Ascending aorta (tissue), 2 donors: ENCODE results near the gene EDARADD. TPM values are rescaled to one million over a fixed set of nuclear protein-coding genes. Genes with fewer than 3 reads are reported as not detected.

Source experiments
- DNase-seq, 2 donors: peaks; one replicate each; pipeline ENCODE4 v3.0.0-alpha.2; 2019; ENCODE audit warnings: low spot score in 2 of 2
- H3K27ac ChIP-seq, 2 donors: fragments of 200-600 bp; sonication (generic); one replicate each; pipeline ENCODE4 v1.5.1; 2016 to 2017; ENCODE audit warnings: mild to moderate bottlenecking in 1 of 2
- H3K27me3 ChIP-seq: fragments of 200-600 bp; sonication (generic); one replicate; pipeline ENCODE4 v1.5.1; 2017
- H3K36me3 ChIP-seq, 2 donors: fragments of 200-600 bp; sonication (generic); one replicate each; pipeline ENCODE4 v1.5.1; 2016
- H3K4me1 ChIP-seq, 2 donors: fragments of 200-600 bp; sonication (generic); one replicate each; pipeline ENCODE4 v1.5.1; 2016 to 2017; ENCODE audit warnings: mild to moderate bottlenecking in 1 of 2
- H3K4me3 ChIP-seq, 2 donors: fragments of 200-600 bp; sonication (generic); one replicate each; pipeline ENCODE4 v1.5.1; 2016 to 2017; ENCODE audit warnings: mild to moderate bottlenecking in 1 of 2
- H3K9me3 ChIP-seq, 2 donors: fragments of 200-600 bp; sonication (generic); one replicate each; pipeline ENCODE4 v1.5.1; 2016
- CTCF ChIP-seq, 3 experiments: fragments of 200-600 bp in 2 of 3; fragments of 450-650 bp in 1 of 3; sonication (generic) in 2 of 3; IDR thresholded peaks; one replicate each; pipeline ENCODE4 v1.5.1; 2016 to 2019; ENCODE audit warnings: antibody characterized with exemption in 3 of 3, mild to moderate bottlenecking in 1 of 3, moderate library complexity in 1 of 3
- intact Hi-C: fragments of 100-400 bp; cut with DNase I; formaldehyde crosslinking; loops from one replicate; pipeline ENCODE4 v1.15.1; 2023
- total RNA-seq: library from RNA; depleted of rRNA; stranded (reverse); fragments of >200 nt; gene quantifications from one replicate; pipeline ENCODE4 v1.1.0, GENCODE V29; 2016

Gene EDARADD
- total RNA-seq, 1 donor from 2014 or later = not detected

DNA sequence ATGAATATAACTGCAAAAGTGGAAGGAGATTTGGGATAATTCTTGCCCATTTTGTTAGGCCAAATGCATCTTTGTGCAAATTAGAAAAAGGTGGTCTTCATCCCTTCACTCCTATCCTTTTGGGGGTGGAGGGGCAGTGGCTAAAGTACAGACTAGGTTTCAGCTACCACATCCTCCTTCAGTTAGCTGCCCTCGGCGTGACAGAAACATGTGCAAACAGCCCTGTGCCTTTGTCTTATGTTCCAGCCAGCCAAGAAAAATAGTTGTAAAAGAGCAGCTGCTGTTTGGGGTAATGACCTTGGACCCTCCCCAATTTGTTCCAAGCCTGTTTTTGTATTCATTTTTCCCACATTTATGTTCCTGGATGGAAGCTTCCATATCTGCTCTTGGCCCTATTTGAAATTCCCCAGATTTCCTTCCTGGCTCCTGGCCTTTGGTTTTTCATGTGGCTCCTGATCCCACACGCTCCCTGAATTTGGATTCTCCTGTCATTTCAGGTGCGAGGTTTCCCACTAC, 121.4 kb downstream of the EDARADD start:
- no peak for TF ChIP-seq CTCF (IDR thresholded peaks at IDR 0.05)
- H3K4me1 ChIP-seq = peaks cover 0 to 14% of the 10 kb centered on the region in 2 donors
- DNase-seq = no peak
- H3K4me3 ChIP-seq = no peak overlapping the region
- H3K36me3 ChIP-seq = no peaks in the 10 kb centered on the region
- H3K9me3 ChIP-seq = no peaks in the 10 kb centered on the region
- intact Hi-C loops = no loop called here
- no peaks in the 10 kb centered on the region for H3K27me3 ChIP-seq
- H3K27ac ChIP-seq = peak overlapping the region; percentile 22 to 72

DNA sequence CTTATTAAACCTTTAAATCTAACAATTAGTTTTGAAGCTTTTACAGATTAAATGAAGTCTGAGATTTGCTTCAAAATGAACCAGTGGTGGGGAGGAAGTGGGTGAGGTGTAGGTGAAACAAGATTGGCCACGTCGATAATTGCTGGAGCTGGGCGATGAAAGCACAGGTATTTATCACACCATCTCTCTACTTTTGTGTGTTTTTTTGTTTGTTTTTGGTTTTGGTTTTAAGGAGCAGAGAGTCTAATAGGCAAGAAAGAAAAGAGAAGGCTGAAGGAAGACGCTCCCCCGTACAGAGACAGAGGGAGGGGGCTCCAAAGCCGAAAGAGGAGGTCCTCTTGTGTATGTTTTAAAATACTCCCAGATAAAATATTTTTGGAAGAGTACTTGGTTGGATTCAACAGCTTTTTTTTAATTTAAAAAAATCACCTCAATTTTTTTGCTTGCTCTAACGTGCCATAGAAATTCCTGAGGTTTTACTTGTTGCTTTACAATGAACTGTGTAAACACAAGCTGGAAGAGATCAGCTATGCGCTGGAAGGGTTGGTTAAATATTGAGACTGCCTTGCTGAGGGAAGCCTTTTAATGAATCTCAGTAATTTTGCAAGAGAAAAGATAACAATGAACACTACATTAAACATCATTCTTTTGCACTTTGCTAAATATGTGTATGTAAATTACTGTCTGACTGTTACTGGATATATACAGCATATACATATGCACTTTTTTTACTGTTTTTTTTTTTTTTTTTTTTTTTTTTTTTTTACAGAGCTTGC, 123.0 kb downstream of the EDARADD start:
- intact Hi-C loops = no loop called here
- Histone ChIP-seq H3K36me3 (no peaks in the 10 kb centered on the region), H3K4me1 (peaks cover 0 to 11% of the 10 kb centered on the region in 2 donors), H3K27ac (peak overlapping the region in 1 of 2 donors; percentile 72), H3K4me3 (no peak overlapping the region), H3K9me3 (no peaks in the 10 kb centered on the region), H3K27me3 (no peaks in the 10 kb centered on the region)
- no peak for TF ChIP-seq CTCF (IDR thresholded peaks at IDR 0.05)
- DNase-seq = no peak

GRCh38 chr1:236518322-236518721, 124.2 kb downstream of the EDARADD start:
- H3K4me1 ChIP-seq = peaks cover 0 to 11% of the 10 kb centered on the region in 2 donors
- DNase-seq = no peak
- no peak for TF ChIP-seq CTCF (IDR thresholded peaks at IDR 0.05)

GRCh38 chr1:236520445-236521005, 126.4 kb downstream of the EDARADD start:
- H3K4me1 ChIP-seq = peaks cover 0 to 16% of the 10 kb centered on the region in 2 donors
- intact Hi-C loops = loop anchor here (5.0 kb wide), 2 partner anchors 152 to 1018 kb away; partner anchors contain the start of gene B3GALNT2
- no peaks in the 10 kb centered on the region for H3K9me3 ChIP-seq
- no peaks in the 10 kb centered on the region for H3K36me3 ChIP-seq
- no peak for DNase-seq
- TF ChIP-seq CTCF (IDR thresholded peaks at IDR 0.05) = no peak
- H3K4me3 ChIP-seq = no peak overlapping the region
- no peaks in the 10 kb centered on the region for H3K27me3 ChIP-seq
- H3K27ac ChIP-seq = no peak overlapping the region

More at GRCh38 chr1:236518322-236518721, 124.2 kb downstream of the EDARADD start:
- H3K27ac ChIP-seq = no peak overlapping the region
- no peaks in the 10 kb centered on the region for H3K27me3 ChIP-seq
- H3K36me3 ChIP-seq = no peaks in the 10 kb centered on the region
- intact Hi-C loops = no loop called here
- H3K9me3 ChIP-seq = no peaks in the 10 kb centered on the region
- H3K4me3 ChIP-seq = no peak overlapping the region

- TF ChIP-seq CTCF (IDR thresholded peaks at IDR 0.05) = no peak
- peak overlapping the region; percentile 77 to 88 for H3K27ac ChIP-seq
- no peaks in the 10 kb centered on the region for H3K27me3 ChIP-seq
- peaks cover 0 to 6% of the 10 kb centered on the region in 2 donors for H3K4me1 ChIP-seq
- no peak for DNase-seq
- peak overlapping the region; percentile 68 to 78 for H3K4me3 ChIP-seq
- H3K9me3 ChIP-seq = no peaks in the 10 kb centered on the region
- intact Hi-C loops = loop anchor here (5.0 kb wide), 2 partner anchors 149 to 1021 kb away; partner anchors contain the start of gene B3GALNT2
- peaks cover 6 to 9% of the 10 kb centered on the region in 2 donors for H3K36me3 ChIP-seq
Measured at GRCh38 chr1:236522937-236523703, 129.0 kb downstream of the EDARADD start.
